ENCODE results near the gene CD79B. TPM values are rescaled to one million over a fixed set of nuclear protein-coding genes. Genes with fewer than 3 reads are reported as not detected.

CD79B gene
- total RNA-seq (2022; extraction: Qiagen RNA extraction; ENCODE audit: low read depth): 0.20 to 0.70 TPM in 2 of 5 replicates, not detected in the others

GRCh38 chr17:63931981-63932561 is at the start of gene CD79B:
TSS of gene CD79B (minus strand) at chr17:63932331. CDS start at chr17:63932261, 70 bp downstream.

GRCh38 chr17:63972796-63973195 is 40.7 kb upstream of the CD79B start, which contains the start of gene SCN4A:
TSS of gene SCN4A (minus strand) at chr17:63972918. CDS start at chr17:63972841, 77 bp downstream.

GRCh38 chr17:63918789-63919305 is 13.3 kb downstream of the CD79B start, which contains the start of gene GH1:
TSS of gene GH1 (minus strand) at chr17:63918839. CDS start at chr17:63918776, 63 bp downstream.

GRCh38 chr17:63911041-63911635 is 21.0 kb downstream of the CD79B start, which contains the start of gene CSHL1:
TSS of gene CSHL1 (minus strand) at chr17:63911258. CDS start at chr17:63911196, 62 bp downstream.

GRCh38 chr17:63896524-63897354 is 35.4 kb downstream of the CD79B start, which contains the start of gene CSH1:
TSS of gene CSH1 (minus strand) at chr17:63896574. CDS start at chr17:63896511, 63 bp downstream.

GRCh38 chr17:63881935-63882601 is 50.1 kb downstream of the CD79B start, which contains the start of gene GH2:
TSS of gene GH2 (minus strand) at chr17:63881944. CDS start at chr17:63881801, 143 bp downstream.

Other genes with a start within 250 kb of the CD79B start
- 5.9 to 15.6 TPM (median 13.4 TPM) in 5 replicates for gene LIMD2, start 232.2 kb downstream of the CD79B start, total RNA-seq (2022; extraction: Qiagen RNA extraction; ENCODE audit: low read depth)
- gene STRADA, start 190.5 kb downstream of the CD79B start, total RNA-seq (2022; extraction: Qiagen RNA extraction; ENCODE audit: low read depth): 25.3 to 30.1 TPM (median 26.8 TPM) in 5 replicates
- 95.9 to 135 TPM (median 108 TPM) in 5 replicates for gene CCDC47, start 158.7 kb downstream of the CD79B start, total RNA-seq (2022; extraction: Qiagen RNA extraction; ENCODE audit: low read depth)
- gene DDX42, start 158.2 kb downstream of the CD79B start, total RNA-seq (2022; extraction: Qiagen RNA extraction; ENCODE audit: low read depth): 86.2 to 127 TPM (median 101 TPM) in 5 replicates
- 204 to 242 TPM (median 212 TPM) in 5 replicates for gene PSMC5, start 104.9 kb downstream of the CD79B start, total RNA-seq (2022; extraction: Qiagen RNA extraction; ENCODE audit: low read depth)
- gene FTSJ3, start 104.7 kb downstream of the CD79B start, total RNA-seq (2022; extraction: Qiagen RNA extraction; ENCODE audit: low read depth): 55.3 to 68.1 TPM (median 57.2 TPM) in 5 replicates
- gene SMARCD2, start 89.6 kb downstream of the CD79B start, total RNA-seq (2022; extraction: Qiagen RNA extraction; ENCODE audit: low read depth): 45.9 to 66.3 TPM (median 59.3 TPM) in 5 replicates
- gene CSH2, start 58.7 kb downstream of the CD79B start, total RNA-seq (2022; extraction: Qiagen RNA extraction; ENCODE audit: low read depth): not detected in 5 replicates
- gene GH2, start 50.4 kb downstream of the CD79B start, total RNA-seq (2022; extraction: Qiagen RNA extraction; ENCODE audit: low read depth): not detected in 5 replicates
- not detected in 5 replicates for gene CSH1, start 35.8 kb downstream of the CD79B start, total RNA-seq (2022; extraction: Qiagen RNA extraction; ENCODE audit: low read depth)
- not detected in 5 replicates for gene CSHL1, start 21.1 kb downstream of the CD79B start, total RNA-seq (2022; extraction: Qiagen RNA extraction; ENCODE audit: low read depth)
- not detected in 5 replicates for gene GH1, start 13.5 kb downstream of the CD79B start, total RNA-seq (2022; extraction: Qiagen RNA extraction; ENCODE audit: low read depth)
- gene SCN4A, start 40.6 kb upstream of the CD79B start, total RNA-seq (2022; extraction: Qiagen RNA extraction; ENCODE audit: low read depth): 0.01 to 0.11 TPM (median 0.07 TPM) in 4 of 5 replicates, not detected in the other
- 0.66 to 1.8 TPM (median 0.68 TPM) in 5 replicates for gene PRR29, start 66.0 kb upstream of the CD79B start, total RNA-seq (2022; extraction: Qiagen RNA extraction; ENCODE audit: low read depth)
- not detected in 5 replicates for gene ICAM2, start 88.3 kb upstream of the CD79B start, total RNA-seq (2022; extraction: Qiagen RNA extraction; ENCODE audit: low read depth)
- gene ERN1, start 197.8 kb upstream of the CD79B start, total RNA-seq (2022; extraction: Qiagen RNA extraction; ENCODE audit: low read depth): 2.3 to 5.4 TPM (median 4.0 TPM) in 5 replicates